GM12878 (cell line): Measurements from ENCODE around the gene SPATA12. TPM values are rescaled to one million over a fixed set of nuclear protein-coding genes. Genes with fewer than 3 reads are reported as not detected.

Source experiments
- ATAC-seq: fragments of 200-7000 bp; cut with Tn5 transposase; 3 replicates; pipeline ENCODE4 v1.9.1; 2020; ENCODE audit warnings: mild to moderate bottlenecking, moderate library complexity
- BruUV-seq: library from RNA; stranded (reverse); fragments of 400-500 nt; replicated peaks from 2 replicates; lab custom pipeline; 2021; lab: Mats Ljungman, UMichigan
- CTCF ChIA-PET: fragments of 300-600 bp; sonication (Branson Sonifier 250); formaldehyde crosslinking; extraction: SDS; loops from one replicate; lab custom pipeline; 2021; ENCODE audit warnings: inconsistent platforms; lab: Yijun Ruan, JAX
- POLR2A ChIA-PET: fragments of 350-600 bp; formaldehyde crosslinking; extraction: SDS; loops from one replicate; lab custom pipeline; 2021; ENCODE audit warnings: inconsistent platforms; lab: Charles Lee
- RAD21 ChIA-PET: fragments of 300-600 bp; sonication (Branson Sonifier 250); formaldehyde crosslinking; loops from one replicate; lab custom pipeline; 2023; ENCODE audit warnings: antibody characterized with exemption; ENCODE audit not compliant: unreplicated experiment; lab: Charles Lee
- SMC1A ChIA-PET: fragments of 300-600 bp; sonication (Branson Sonifier 250); formaldehyde crosslinking; loops from one replicate; lab custom pipeline; 2023; ENCODE audit not compliant: unreplicated experiment, uncharacterized antibody; lab: Charles Lee
- DNase-seq: peaks from one replicate; pipeline ENCODE4 v3.0.0-alpha.2; 2011; ENCODE audit warnings: low read depth, low spot score
- FAIRE-seq: peaks from 3 replicates; lab custom pipeline; 2011; peaks lifted over from hg19 to GRCh38; lab: Jason Lieb, UNC
- H2AFZ ChIP-seq: 2 replicates; pipeline ENCODE4 v1.6.0; 2011; ENCODE audit warnings: low read depth, low read length, control low read depth; ENCODE audit not compliant: control insufficient read depth
- H3K27ac ChIP-seq: 2 replicates; pipeline ENCODE4 v1.5.1; 2011; ENCODE audit warnings: control low read depth; ENCODE audit not compliant: control insufficient read depth, insufficient read depth
- H3K27me3 ChIP-seq, 2 experiments: replicated peaks in 1 of 2; 2 replicates each; pipeline versions ENCODE4 v1.6.0 to v1.6.1; 2011; ENCODE audit warnings: low read length in 1 of 2; ENCODE audit not compliant: control insufficient read depth in 2 of 2, insufficient read depth in 2 of 2
- H3K36me3 ChIP-seq, 2 experiments: 2 replicates each; pipeline ENCODE4 v1.5.1; 2011; ENCODE audit warnings: low read length in 1 of 2; ENCODE audit not compliant: control insufficient read depth in 2 of 2, insufficient read depth in 2 of 2
- H3K4me1 ChIP-seq: 2 replicates; pipeline ENCODE4 v1.6.1; 2011; ENCODE audit warnings: mild to moderate bottlenecking, low read length, moderate library complexity, mixed read lengths; ENCODE audit not compliant: control insufficient read depth, insufficient read depth
- H3K4me2 ChIP-seq: 2 replicates; pipeline ENCODE4 v1.6.0; 2011; ENCODE audit warnings: control low read depth; ENCODE audit not compliant: control insufficient read depth, insufficient read depth
- H3K4me3 ChIP-seq: fragments of 200-600 bp; sonication (generic); 2 replicates; pipeline ENCODE4 v1.5.1; 2016
- H3K79me2 ChIP-seq: 2 replicates; pipeline ENCODE4 v1.6.0; 2011; ENCODE audit warnings: low read length; ENCODE audit not compliant: control insufficient read depth, insufficient read depth
- H3K9ac ChIP-seq: 2 replicates; pipeline ENCODE4 v1.8.0; 2011; ENCODE audit warnings: low read length, control low read depth, mixed read lengths; ENCODE audit not compliant: control insufficient read depth, insufficient read depth
- H3K9me3 ChIP-seq: replicated peaks from 3 replicates; pipeline ENCODE4 v1.5.1; 2011; ENCODE audit warnings: mild to moderate bottlenecking, low read length; ENCODE audit not compliant: control insufficient read depth, insufficient read depth
- H4K20me1 ChIP-seq: 2 replicates; pipeline ENCODE4 v1.6.0; 2011; ENCODE audit not compliant: control insufficient read depth, insufficient read depth
- CREB1 ChIP-seq: IDR thresholded peaks from 2 replicates; pipeline ENCODE4 v1.6.1; 2012; ENCODE audit warnings: low read depth, mild to moderate bottlenecking, inconsistent platforms
- FOXK2 ChIP-seq: fragments of 450-650 bp; IDR thresholded peaks from 2 replicates; pipeline ENCODE4 v1.6.1; 2017; ENCODE audit warnings: mild to moderate bottlenecking, moderate library complexity
- JUND ChIP-seq: IDR thresholded peaks from 2 replicates; pipeline ENCODE4 v1.6.1; 2012; ENCODE audit warnings: low read depth, mild to moderate bottlenecking, low read length, improper control_type of control experiment, moderate library complexity
- MYC ChIP-seq: IDR thresholded peaks from 2 replicates; pipeline ENCODE4 v1.6.1; 2011; ENCODE audit warnings: mild to moderate bottlenecking, low read length, moderate library complexity, inconsistent platforms; ENCODE audit not compliant: insufficient read depth, insufficient replicate concordance, insufficient read length, severe bottlenecking
- NR2F1 ChIP-seq: fragments of 450-650 bp; conservative IDR thresholded peaks from 2 replicates; pipeline ENCODE4 v1.6.1; 2017; ENCODE audit warnings: mild to moderate bottlenecking
- RFX5 ChIP-seq: IDR thresholded peaks from 2 replicates; pipeline ENCODE4 v1.6.1; 2011; ENCODE audit warnings: low read depth, low read length, improper control_type of control experiment
- SMAD1 ChIP-seq: fragments of 450-650 bp; IDR thresholded peaks from 2 replicates; pipeline ENCODE4 v1.6.1; 2018; ENCODE audit warnings: mild to moderate bottlenecking, low read depth; ENCODE audit not compliant: partially characterized antibody
- ZBED1 ChIP-seq: IDR thresholded peaks from 2 replicates; pipeline ENCODE4 v1.6.1; 2016; ENCODE audit warnings: borderline replicate concordance
- ZNF207 ChIP-seq: fragments of 450-650 bp; IDR thresholded peaks from 2 replicates; pipeline ENCODE4 v1.6.1; 2014; ENCODE audit warnings: antibody characterized with exemption, mild to moderate bottlenecking, borderline replicate concordance
- WGBS: methylation state at CpG from one replicate; pipeline ENCODE4 v1.1.6; 2016; ENCODE audit warnings: low lambda C conversion rate; ENCODE audit not compliant: insufficient replicate concordance, insufficient coverage; ENCODE audit errors: missing lambda C conversion rate; 5-methylcytosine and 5-hydroxymethylcytosine counted together
- in situ Hi-C: fragments of 300-500 bp; cut with MboI; formaldehyde crosslinking; loops from 9 replicates; pipeline ENCODE4 v1.14.3; 2018; ENCODE audit warnings: mixed read lengths
- intact Hi-C: fragments of 100-400 bp; cut with micrococcal nuclease; formaldehyde crosslinking; loops from one replicate; pipeline ENCODE4 v1.14.2; 2022; ENCODE audit not compliant: unreplicated experiment
- polyA plus RNA-seq, 11 experiments: library from polyadenylated mRNA; depleted of rRNA in 4 of 11; unstranded in 6 of 11; stranded (reverse) in 5 of 11; fragments of >200 nt; fragmentation: Nextera tagmentation in 4 of 11; fragmentation: Illumina TruSeq in 1 of 11; extraction: Ambion mirVana in 4 of 11; extraction: Trizol in 1 of 11; gene quantifications; 1 replicate in 1 of 11; 2 replicates in 10 of 11; pipeline versions ENCODE4 v1.2.1 to v1.2.3, GENCODE V29; 2011 to 2016; ENCODE audit warnings: inconsistent platforms in 2 of 11, missing spikeins in 2 of 11, low read depth in 1 of 11
- total RNA-seq, 4 experiments: library from RNA; depleted of rRNA in 3 of 4; stranded (reverse); fragments of >200 nt in 3 of 4; fragmentation: Illumina TruSeq in 1 of 4; extraction: Trizol in 1 of 4; gene quantifications; 2 replicates each; pipeline versions ENCODE4 v1.2.1 to v1.2.3, GENCODE V29; 2013 to 2021
- TF ChIP-seq, protein P1 (sequence below): fragments of 450-650 bp; IDR thresholded peaks from 2 replicates; pipeline ENCODE4 v1.6.1; 2017; ENCODE audit warnings: mild to moderate bottlenecking, low read depth, inconsistent platforms; ENCODE audit not compliant: poor library complexity, severe bottlenecking
- TF ChIP-seq, protein P2 (sequence below): IDR thresholded peaks from 2 replicates; pipeline ENCODE4 v1.6.1; 2011; ENCODE audit warnings: borderline replicate concordance, low read depth, mild to moderate bottlenecking, moderate library complexity, low read length; ENCODE audit not compliant: insufficient read depth, poor library complexity, severe bottlenecking

Gene SPATA12
- total and polyA plus RNA-seq, 10 of the 15 experiments (the other 5 are each of a cell fraction or from before 2014, with no cell fraction given) = 0.03 to 0.69 (median 0.37) TPM

DNA sequence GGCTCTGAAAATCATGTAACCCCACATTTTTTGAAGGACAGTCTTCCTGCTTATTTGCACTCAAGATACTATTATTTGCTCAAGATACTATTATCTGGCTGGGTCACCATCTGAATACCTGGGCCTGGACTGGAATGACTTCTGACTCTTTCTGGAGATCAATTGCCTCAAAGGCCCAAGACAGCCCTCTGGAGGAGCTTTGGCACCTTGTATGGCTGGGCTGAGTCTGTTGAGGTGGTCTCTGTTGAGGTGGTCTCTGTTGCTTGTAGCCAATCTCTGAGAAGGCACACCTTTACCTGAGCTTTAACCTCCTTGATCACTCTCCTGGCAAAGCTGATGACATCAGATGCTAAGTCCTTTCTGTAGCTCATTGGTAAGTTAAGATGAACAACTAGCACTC lies 33.0 kb downstream of the SPATA12 start (continued):
- TF ChIP-seq, protein P1, sequence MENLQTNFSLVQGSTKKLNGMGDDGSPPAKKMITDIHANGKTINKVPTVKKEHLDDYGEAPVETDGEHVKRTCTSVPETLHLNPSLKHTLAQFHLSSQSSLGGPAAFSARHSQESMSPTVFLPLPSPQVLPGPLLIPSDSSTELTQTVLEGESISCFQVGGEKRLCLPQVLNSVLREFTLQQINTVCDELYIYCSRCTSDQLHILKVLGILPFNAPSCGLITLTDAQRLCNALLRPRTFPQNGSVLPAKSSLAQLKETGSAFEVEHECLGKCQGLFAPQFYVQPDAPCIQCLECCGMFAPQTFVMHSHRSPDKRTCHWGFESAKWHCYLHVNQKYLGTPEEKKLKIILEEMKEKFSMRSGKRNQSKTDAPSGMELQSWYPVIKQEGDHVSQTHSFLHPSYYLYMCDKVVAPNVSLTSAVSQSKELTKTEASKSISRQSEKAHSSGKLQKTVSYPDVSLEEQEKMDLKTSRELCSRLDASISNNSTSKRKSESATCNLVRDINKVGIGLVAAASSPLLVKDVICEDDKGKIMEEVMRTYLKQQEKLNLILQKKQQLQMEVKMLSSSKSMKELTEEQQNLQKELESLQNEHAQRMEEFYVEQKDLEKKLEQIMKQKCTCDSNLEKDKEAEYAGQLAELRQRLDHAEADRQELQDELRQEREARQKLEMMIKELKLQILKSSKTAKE = no peak
- no peak for TF ChIP-seq ZBED1
- no peak for TF ChIP-seq MYC

DNA sequence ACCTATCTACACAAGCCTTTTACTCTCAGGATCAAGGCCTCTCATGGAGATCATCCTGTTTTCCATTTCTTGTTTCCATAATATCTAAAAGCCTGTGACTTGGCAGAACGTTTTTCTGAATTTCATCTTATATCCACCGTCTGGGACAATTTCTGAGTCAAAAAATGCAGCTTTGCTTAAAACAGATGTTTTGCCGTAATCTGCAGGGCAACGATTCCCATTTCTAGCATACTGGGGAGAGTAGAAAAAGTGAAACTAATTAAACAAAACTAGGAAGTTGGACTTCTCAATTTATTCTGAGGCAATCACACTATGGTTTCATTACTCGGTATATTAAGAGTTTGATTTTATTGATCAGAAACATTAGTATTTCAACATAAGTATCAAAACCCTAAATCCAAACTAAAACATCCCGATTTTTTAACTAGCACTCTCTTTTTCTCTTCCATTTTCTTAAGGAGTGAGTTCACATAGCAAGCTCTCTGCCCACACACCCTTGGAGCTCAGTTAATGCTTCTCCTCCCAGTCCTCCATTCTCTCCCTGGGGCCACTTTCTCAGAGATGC lies 33.6 kb downstream of the SPATA12 start:
- WGBS = under 1% methylated on average over 6 of the region's 6 CpGs
- no TSS peak for BruUV-seq
- ChIA-PET SMC1A (interaction anchor here (0.6 to 1.5 kb wide), 12 partner anchors 10 to 848 kb away, joined by 3 to 7 read pairs (median 3); no protein-coding TSS in a partner anchor), RAD21 (interaction anchor here (0.8 to 1.7 kb wide), 3 partner anchors 77 to 97 kb away, joined by 3 to 7 read pairs (median 4); no protein-coding TSS in a partner anchor), CTCF (interaction anchor here (0.6 to 3.6 kb wide), 13 partner anchors 16 to 391 kb away, joined by 3 to 38 read pairs (median 3); no protein-coding TSS in a partner anchor), POLR2A (interaction anchor here (0.6 kb wide), 2 partner anchors 212 to 646 kb away, joined by 3 to 4 read pairs; no protein-coding TSS in a partner anchor)
- no peaks in the 10 kb centered on the region for H3K79me2 ChIP-seq
- no peaks in the 10 kb centered on the region for H3K9me3 ChIP-seq
- in situ Hi-C loops (no loop called here), intact Hi-C loops (loop anchor here (1.0 kb wide), 1 partner anchor 99 kb away; no protein-coding TSS in a partner anchor)
- H4K20me1 ChIP-seq = no peaks in the 10 kb centered on the region; the same call in 1 of the 2 replicates
- H3K4me2 ChIP-seq = no peak overlapping the region
- DNase-seq (no peak), FAIRE-seq (no peak), ATAC-seq (no peak)
- no peak overlapping the region for H3K27ac ChIP-seq
- no peaks in the 10 kb centered on the region; a peak in 1 of 4 replicates for H3K27me3 ChIP-seq
- no peak overlapping the region for H3K9ac ChIP-seq
- TF ChIP-seq, protein P2, sequence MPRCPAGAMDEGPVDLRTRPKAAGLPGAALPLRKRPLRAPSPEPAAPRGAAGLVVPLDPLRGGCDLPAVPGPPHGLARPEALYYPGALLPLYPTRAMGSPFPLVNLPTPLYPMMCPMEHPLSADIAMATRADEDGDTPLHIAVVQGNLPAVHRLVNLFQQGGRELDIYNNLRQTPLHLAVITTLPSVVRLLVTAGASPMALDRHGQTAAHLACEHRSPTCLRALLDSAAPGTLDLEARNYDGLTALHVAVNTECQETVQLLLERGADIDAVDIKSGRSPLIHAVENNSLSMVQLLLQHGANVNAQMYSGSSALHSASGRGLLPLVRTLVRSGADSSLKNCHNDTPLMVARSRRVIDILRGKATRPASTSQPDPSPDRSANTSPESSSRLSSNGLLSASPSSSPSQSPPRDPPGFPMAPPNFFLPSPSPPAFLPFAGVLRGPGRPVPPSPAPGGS = no peak
- TF ChIP-seq SMAD1 = no peak
- no peak for TF ChIP-seq NR2F1
- no peak for TF ChIP-seq RFX5
- TF ChIP-seq FOXK2 = no peak
- TF ChIP-seq ZNF207 = no peak
- TF ChIP-seq CREB1 = no peak
- TF ChIP-seq JUND = no peak
- no peak overlapping the region for H2AFZ ChIP-seq
- no peaks in the 10 kb centered on the region for H3K36me3 ChIP-seq
- no peak overlapping the region for H3K4me3 ChIP-seq
- no peaks in the 10 kb centered on the region for H3K4me1 ChIP-seq
